Suprapubic skin (tissue), 3 donors: ENCODE measurements around the gene KCNK3.

Source experiments
- CTCF ChIP-seq, 2 donors: fragments of 200-600 bp in 1 of 2; fragments of 450-650 bp in 1 of 2; sonication (generic) in 1 of 2; IDR thresholded peaks; one replicate each; pipeline ENCODE4 v1.5.1; 2016 to 2019; ENCODE audit warnings: antibody characterized with exemption in 2 of 2, mild to moderate bottlenecking in 1 of 2, moderate library complexity in 1 of 2
- POLR2A ChIP-seq, 2 donors: fragments of 450-650 bp; IDR thresholded peaks; one replicate each; pipeline ENCODE4 v1.6.1; 2017; ENCODE audit warnings: antibody characterized with exemption in 2 of 2, mild to moderate bottlenecking in 2 of 2, moderate library complexity in 2 of 2

- TF ChIP-seq POLR2A (IDR thresholded peaks at IDR 0.05) = no peak
- no peak for TF ChIP-seq CTCF (IDR thresholded peaks at IDR 0.05)
These were observed 8.9 kb upstream of the KCNK3 start for GRCh38 chr2:26683583-26683982.
